GM19240 (cell line): ENCODE data around the gene ACAP2.
"Not testable (repeated sequence)": the region's sequence is repeated elsewhere in the genome, so short reads cannot be mapped to it uniquely, and the experiment has no call there.

Experiments used
- DNase-seq: peaks from one replicate; pipeline ENCODE4 v3.0.0; 2011; ENCODE audit warnings: low spot score; ENCODE audit not compliant: insufficient read length

The ACAP2 gene

GRCh38 chr3:195388380-195388779 is 54.4 kb downstream of the ACAP2 start:
- DNase-seq = no peak

- no peak for DNase-seq
Measured at GRCh38 chr3:195386739-195387138, 56.1 kb downstream of the ACAP2 start.

DNA sequence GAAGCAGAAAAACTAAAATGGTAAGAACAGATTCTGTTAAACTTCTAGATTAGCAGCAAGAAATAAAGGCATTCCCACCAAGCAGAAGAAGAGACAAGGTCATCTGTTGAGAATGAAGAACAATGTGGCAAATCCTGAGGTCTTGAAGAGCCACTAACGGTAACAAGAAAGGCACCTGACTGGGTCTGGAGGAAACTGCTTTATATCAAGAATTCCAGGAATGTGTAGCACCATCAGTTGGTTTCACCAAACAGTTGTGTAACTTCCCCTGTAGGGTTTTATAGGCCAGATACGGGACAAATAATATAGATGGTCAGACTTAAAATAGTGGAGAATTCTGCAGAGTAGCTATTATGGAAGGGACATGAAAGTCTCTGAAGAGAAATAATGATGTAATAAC is 57.3 kb downstream of the ACAP2 start:
- DNase-seq = no peak

GRCh38 chr3:195384952-195385351 is 57.9 kb downstream of the ACAP2 start:
- no peak for DNase-seq

DNA sequence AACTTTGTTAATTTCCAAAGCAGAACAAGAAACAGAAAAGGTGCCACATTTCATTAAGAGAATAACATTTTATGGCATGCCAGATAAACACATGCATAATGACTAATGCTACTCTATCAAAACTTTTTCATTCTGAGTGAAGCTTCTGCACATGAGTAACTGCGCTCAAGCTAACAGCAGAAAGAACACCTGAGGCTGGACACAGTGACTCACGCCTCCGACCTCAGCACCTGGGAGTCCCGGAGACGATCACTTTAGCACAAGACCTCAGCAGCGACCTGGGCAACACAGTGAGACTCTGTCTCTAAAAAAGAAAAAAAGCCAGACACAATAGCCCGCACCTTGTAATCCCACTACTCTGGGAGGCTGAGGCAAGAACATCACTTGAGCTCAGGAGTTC is 70.6 kb downstream of the ACAP2 start:
- no peak for DNase-seq

GRCh38 chr3:195366200-195366925 is 76.5 kb downstream of the ACAP2 start:
- DNase-seq = no peak

DNA sequence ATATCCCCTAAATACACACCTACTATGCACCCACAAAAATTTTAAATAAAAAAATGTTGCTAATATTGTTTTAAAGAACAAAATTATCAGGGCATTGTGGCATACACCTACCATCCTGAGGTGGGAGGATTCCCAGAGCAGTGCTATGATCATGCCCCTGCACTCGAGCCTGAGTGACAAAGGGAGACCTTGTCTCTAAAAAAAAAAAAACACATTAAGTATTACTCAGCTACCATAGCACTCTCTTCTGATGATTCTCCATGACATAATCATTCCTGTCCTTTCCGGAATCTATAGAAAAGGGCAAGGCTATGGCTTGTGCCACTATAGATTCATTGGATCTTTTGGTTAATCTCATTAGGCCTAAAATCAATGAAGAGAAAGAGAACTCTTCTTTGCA is 77.4 kb downstream of the ACAP2 start:
- DNase-seq = no peak

DNA sequence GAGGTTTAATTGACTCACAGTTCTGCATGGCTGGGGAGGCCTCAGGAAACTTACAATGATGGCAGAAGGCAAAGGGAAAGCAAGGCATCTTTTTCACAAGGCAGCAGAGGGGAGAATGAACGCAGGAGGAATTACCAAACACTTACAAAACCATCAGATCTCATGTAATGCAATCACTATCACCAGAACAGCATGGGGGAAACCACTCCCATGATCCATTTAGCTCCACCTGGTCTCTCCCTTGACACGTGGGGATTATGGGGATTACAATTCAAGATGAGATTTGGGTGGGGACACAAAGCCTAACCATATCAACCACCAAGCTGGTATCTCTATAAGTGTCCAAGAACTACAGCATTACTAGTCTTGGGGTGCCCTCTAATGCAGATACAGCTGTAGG is 85.0 kb downstream of the ACAP2 start:
- DNase-seq = not testable (repeated sequence)

- DNase-seq = no peak
Measured at GRCh38 chr3:195356151-195357086, 86.4 kb downstream of the ACAP2 start.

GRCh38 chr3:195354009-195354408 is 88.8 kb downstream of the ACAP2 start:
- DNase-seq = not testable (repeated sequence)

- DNase-seq = no peak
Measured at GRCh38 chr3:195352895-195353488, 89.8 kb downstream of the ACAP2 start.

DNA sequence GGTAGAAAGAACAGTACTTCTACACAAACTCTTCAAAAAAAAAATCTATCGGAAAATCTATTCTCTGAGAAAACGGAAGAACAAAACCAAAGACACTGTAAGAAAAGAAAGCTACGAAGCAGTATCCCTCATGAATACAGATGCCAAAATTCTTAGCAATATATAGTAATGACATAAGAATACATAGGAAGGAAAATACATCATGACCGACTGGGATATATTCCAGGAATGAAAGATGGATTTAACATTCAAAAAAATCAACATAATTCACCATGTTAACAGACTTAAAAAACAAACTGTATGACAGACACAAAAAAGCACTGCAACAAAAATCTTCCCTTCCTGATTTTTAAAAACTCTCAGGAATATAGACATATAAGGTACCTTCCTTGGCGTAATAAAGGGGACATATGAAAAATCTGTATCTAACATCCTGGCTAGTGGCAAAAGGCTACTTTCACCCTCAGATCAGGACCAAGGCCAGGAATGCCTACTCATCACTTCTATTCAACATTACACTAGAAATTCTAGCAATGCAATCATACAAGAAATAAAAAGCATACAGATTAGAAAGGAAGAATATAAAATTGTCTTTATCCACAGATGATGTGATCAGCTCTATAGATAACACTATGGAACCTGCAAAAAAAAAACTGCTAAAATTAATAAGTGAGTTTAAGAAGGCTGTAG is 94.2 kb downstream of the ACAP2 start:
- DNase-seq = no peak

GRCh38 chr3:195337747-195338146 is 105.1 kb downstream of the ACAP2 start:
- DNase-seq = no peak

DNA sequence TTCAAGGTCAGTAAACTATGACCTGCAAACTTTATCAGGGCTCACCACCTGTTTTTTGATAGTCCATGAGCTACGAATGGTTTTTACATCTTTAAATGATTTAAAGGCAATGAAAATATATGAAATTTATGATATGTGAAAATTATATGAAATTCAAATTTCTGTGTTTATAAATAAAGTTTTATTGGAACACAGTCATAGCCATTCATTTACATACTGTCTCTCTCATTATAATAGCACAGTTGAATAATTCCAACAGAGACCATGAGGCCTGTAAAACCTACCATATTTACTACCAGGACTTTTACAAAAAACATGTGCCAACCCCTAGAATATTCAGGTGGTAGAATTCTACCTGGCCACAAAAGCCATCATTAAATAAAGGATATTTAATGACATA is 107.9 kb downstream of the ACAP2 start:
- DNase-seq = no peak

- DNase-seq = no peak
Measured at GRCh38 chr3:195319060-195319459, 123.8 kb downstream of the ACAP2 start.

GRCh38 chr3:195312714-195313113 is 130.1 kb downstream of the ACAP2 start:
- no peak for DNase-seq

- DNase-seq = no peak
Measured at GRCh38 chr3:195307711-195308110, 135.1 kb downstream of the ACAP2 start.

DNA sequence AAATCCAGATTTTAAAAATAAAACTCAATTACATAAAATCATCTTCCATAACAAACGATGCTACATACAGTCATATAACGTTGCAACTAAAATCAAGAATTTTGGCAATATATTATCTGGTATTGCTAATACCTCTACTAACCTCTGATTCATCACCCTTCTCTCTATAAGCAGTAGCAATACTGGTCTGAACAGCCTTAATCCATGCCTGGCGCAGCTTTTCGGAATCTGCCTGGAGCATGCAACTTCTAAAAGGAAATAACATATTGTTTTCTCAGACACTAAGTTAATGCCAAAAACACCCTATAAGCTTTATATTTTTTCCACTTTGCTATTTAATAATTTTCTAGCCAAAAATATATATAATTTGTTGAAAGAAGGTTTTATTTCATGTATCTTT is 136.5 kb downstream of the ACAP2 start:
- no peak for DNase-seq

DNA sequence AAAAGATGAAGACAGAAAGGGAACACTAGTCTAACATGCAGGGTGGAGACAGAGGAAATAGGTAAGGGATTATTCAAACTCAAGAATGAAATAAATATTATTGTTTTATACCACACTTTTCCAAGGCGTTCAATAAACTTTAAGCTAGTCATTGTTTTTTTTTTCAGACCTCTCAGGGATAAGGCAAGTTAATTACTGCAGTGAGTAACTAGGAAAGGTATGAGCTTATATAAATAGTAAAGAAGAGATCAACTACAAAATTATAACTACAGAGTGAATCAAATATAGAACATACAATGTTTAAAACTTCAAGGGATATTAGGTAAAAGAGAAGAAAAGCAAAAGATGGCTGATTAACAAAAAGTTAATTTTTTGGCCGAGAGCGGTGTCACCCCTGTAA is 140.4 kb downstream of the ACAP2 start:
- no peak for DNase-seq

- DNase-seq = no peak
Measured at GRCh38 chr3:195297446-195297845, 145.4 kb downstream of the ACAP2 start.

DNA sequence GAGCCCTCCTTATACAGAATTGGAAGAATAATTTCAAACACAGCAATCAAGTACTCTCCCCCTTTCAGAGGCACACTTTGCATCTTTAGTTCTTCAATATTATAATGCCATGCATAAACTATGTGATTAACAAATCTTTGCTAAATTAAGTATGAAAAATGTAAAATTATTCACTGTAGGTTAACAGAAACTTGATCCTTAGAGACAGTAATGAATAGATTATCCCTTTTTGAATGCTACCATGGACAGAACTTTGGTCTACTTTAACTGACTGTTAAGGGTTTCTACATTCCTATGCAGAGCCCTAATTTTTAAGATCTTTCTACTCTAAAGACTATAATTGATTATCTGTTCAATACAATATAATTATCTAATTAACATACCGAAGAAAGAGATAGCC is 146.2 kb downstream of the ACAP2 start:
- DNase-seq = no peak

DNA sequence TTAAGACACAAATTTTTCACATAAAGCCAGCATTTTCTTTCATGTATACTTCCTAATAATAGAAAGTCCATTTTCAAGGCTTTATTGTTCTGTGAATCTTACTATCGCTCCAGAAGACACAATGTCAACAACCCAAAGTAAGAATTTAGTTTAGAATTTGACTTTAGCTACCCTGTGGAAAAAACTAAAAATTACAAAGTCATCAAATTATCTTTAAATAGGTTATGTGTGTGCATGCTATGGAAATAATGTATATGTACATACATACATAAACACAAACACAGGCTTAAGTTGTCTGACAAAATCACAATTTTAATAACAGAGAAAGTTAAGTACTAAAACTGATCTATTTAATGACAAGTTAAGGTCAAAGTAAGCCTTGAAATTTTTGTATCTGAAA is 151.7 kb downstream of the ACAP2 start:
- no peak for DNase-seq
